GM18499 (cell line): Measurements from ENCODE around the gene RASSF3.
"Not testable (repeated sequence)": the region's sequence is repeated elsewhere in the genome, so short reads cannot be mapped to it uniquely, and the experiment has no call there.

Source experiments
- ATAC-seq: cut with Tn5 transposase; IDR thresholded peaks from one replicate; pipeline ENCODE4 v1.9.1; 2021; ENCODE audit warnings: moderate number of reproducible peaks; ENCODE audit not compliant: insufficient read depth, unreplicated experiment

RASSF3 gene

DNA sequence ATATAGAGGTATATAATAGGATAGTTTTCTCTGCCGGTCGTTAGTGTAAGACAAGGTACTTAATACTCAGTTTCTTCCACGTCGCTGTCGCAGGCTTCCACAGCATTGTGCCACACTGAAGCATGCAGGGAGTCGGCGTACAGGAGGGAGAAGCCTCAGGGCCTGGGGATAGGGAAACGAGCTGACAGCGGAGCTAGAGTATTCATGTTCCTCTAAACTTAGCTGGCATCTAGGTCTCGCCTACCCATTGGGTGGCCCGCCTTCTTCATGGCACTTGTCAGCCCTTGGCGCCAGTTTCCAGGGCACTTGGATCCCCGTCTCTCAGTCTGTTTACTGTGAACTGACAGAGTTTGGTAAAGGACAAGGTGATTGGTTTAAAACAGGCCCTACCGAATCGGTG is 75.3 kb downstream of the RASSF3 start:
- no peak for ATAC-seq

DNA sequence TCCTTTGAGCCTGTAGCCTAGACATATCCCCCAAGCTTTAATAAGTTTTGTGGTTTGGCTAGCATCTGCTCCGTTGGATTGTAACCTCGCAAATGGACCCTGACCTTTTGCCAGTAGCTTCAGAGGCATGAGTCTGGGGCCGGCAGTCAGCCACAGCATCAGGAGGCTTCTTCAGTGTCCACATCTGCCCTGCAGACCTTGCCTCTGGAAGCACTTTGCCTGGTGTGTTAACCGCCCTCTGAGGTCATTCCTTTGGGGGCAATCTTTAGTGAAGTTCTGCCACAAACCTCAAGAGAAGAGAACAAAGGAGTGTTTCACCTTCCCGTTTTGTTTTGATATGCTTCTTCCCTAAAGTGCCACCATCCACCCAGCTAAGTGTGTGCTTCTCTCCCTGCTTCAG is 77.5 kb downstream of the RASSF3 start:
- ATAC-seq = no peak

GRCh38 chr12:64688219-64688618 is 77.9 kb downstream of the RASSF3 start:
- no peak for ATAC-seq

DNA sequence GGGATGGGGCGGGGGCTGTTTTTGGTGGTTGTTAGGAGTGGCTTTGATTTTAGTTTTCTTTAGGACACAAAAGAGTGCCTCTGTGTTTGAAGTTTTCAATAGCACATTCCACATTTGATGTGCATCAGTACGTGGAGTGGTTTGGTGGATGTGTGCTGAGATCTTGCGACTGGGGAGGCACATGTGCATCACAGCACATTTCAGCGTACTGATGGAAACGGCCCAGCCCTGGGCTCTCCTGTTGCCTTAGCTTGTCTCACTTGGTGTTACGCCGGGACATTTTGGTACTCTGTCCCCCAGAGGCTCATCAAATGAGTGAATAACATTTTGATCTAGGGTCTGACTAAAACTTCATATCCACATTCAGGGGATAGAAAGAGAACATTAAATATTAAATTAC is 78.4 kb downstream of the RASSF3 start:
- ATAC-seq = no peak

DNA sequence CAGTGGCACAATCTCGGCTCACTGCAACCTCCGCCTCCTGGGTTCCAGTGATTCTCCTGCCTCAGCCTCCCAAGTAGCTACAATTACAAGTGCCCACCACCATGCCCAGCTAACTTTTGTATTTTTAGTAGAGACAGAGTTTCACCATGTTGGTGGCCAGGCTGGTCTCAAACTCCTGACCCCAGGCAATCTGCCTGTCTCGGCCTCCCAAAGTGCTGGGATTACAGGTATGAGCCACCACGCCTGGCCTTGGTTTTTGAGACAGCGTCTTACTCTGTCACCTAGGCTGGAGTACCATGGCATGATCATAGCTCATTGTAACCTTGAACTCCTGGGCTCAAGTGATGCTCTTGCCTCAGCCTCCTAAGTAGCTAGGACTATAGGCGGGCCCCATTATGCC is 79.9 kb downstream of the RASSF3 start:
- not testable (repeated sequence) for ATAC-seq

DNA sequence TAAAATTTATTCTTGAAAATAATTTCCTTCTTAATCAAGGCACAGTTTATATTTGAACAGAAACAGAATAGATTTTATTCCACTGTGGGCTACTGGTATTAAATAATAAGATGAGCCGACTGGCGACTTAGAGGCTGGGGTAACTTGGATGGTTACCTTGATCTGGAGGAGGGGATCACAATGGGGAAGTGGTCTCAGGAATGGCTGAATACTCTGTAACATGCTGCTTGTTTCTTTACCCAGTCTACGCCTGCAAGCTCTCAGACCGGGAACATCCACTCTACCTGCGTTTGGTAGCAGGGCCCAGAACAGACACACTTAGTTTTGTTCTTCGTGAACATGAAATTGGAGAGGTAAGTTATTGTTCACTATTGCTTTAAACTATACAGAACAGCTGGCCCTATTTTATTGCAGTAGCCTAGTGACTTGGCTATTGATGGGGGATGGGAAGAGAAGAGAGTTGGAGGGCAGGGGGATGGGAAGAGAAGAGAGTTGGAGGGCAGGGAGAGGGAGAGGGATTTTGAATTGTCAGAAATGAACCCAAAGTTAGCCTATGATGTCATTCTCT is 81.0 kb downstream of the RASSF3 start:
- no peak for ATAC-seq

DNA sequence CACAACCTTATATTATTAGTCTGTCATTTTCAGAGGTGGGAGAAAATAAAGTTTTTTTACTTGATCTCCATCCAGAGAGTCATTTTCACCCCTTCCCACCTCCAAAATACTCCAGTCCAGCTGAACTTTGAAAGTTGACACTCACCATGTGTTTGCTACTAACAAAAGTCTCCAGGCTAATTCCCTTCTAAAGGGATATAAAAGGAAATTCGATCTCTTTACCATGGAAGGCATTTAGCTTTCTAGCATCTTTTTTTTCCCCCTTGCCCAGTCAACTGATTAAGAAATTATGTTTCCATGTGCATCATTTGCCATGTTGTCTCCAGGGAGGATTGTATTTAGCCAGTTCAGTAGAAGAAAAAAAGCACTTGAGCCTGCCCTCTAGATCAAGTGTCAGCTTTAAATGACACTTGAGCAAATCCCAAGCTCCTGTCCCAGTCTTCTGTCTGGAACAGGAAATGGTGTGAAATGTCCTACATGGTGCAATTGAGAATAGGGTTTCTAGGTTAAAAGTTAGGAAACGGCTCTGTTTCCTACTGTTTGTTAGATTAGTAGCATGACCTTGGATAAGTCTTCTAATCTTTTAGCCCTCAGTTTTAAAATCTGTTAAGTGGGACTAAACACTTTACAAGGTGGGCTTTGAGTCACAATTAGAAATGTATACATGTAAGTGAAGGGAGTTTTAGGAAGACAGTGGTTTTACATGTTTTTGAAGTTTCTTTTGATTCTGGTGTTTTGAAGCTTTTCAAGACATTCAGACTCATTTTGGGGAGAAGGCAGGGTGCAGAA is 81.7 kb downstream of the RASSF3 start:
- no peak for ATAC-seq

DNA sequence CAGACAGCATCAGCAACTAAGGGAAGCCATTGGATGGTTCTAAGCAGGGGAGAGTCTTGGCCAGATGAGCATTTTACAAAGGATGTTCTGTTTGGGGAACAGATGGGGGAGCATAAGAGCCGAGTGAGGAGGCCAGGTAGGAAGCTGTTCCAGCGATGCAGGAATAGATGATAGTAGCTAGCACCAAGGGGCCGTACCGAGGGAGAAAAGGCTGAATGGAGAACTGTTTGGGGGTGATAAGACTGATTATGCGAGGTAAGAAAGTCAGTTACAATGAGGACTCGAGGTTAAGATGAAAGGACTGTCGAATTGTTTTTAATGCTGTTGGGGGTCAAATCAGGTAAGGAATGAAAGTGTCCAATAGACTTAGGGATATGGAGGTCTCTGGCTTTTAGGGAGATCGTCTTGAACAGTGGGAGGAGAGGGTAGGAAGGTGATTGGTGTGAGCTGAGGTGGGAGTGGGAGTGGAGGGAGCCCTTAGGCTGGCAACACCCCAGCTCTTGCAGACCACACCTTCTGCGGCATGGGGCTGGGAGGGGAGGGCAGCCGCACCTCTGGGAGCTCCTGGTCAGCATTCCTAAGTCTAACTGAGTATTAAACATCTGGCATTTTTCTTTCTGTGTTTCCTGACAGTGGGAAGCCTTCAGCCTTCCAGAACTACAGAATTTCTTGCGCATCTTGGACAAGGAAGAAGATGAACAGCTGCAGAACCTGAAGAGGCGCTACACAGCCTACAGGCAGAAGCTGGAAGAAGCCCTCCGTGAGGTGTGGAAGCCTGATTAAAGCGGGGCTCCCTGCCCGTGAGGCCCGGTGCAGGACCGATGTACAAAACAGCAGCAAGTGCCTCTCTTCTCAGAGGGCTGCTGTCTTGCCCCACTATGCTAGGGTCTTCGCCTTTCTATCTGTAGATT is 84.1 kb downstream of the RASSF3 start:
- ATAC-seq = no peak

DNA sequence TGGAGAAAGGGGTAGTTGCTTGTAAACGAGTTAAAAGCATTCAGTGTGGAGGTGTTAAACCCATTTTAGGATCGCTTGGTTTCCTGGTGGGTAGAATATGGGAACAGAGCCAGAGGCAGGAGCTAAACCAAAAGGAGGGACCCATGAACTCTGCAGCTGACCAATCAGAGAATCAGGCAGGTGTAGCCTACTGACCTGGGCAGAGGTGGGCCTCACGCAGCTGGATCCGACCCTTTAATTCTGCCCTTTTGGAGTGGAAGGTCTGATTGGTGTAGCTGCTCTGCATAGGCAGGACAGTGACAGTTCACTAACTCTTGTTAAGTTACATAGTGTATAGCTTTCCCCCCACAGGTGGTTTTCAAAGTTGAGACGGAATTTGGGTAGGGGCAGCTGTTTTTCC is 85.3 kb downstream of the RASSF3 start:
- ATAC-seq = no peak

DNA sequence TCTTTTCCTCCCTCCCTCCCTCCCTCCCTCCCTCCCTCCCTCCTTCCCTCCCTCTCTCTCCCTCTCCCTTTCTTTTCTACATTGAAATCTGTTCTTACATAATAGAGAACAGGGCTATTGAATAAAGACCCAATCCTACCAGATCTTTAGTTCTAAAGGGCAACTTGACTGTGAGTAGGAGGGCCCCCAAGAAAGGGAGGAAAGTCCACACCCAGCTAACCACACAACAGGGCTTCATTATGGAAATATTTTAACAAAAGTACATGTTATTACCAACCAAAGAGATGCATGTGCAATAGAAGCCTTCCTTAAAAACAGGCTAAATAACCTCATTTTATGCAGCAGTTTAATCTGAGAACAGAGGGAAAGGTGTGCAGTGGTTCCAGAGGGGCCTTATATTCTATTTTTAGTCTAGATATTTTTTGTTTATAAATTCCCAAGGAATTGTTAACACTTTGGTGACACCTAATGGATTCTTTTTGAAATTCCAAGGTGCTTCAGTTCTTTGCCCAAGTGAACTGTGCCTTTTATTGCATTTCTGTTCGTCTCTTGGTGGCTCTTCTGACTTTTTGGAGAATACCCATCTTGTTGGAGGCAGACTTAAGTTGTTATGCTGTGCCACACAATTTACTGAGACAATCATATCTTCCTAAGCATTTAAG is 85.9 kb downstream of the RASSF3 start:
- no peak for ATAC-seq

GRCh38 chr12:64699504-64700115 is 89.3 kb downstream of the RASSF3 start:
- no peak for ATAC-seq

DNA sequence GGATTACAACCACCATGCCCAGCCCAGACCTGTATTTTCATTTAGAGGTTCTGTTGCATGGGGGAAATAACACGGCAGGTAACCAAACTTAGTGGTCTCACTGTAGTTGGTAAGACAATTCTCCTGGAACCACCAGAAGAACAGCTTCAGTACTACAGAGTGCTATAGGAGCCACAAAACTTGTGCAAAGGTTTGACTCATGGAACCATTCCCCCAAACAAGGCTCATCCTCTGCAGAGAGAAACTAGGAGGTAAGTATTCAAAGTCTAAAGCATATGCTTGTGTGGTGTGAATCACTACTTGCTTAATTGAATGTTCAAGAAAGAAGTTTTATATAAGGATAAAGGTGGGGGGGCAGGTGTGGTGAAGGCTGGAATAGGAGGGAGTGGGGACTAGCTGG is 90.2 kb downstream of the RASSF3 start:
- ATAC-seq = no peak

DNA sequence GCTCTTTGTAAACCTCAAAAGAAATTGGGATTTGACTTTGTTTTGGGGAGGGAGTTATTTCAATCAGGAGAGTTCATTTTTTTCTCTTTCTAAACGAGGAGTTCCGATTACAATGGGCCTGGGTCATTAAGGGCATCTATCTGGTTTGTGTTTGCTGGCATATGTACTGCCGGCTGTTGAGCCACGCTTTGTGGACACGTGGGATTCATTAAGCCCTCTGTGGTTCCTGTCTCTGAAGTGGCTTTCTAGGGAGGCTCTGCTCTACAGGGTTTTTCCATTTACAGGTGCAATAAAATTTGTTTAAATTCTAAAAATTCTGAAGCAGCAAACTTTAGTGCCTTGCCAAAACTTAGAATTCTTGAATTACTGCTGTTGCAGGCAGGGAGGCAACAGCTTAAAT is 91.0 kb downstream of the RASSF3 start:
- ATAC-seq = no peak

GRCh38 chr12:64706306-64706705 is 96.0 kb downstream of the RASSF3 start:
- no peak for ATAC-seq

DNA sequence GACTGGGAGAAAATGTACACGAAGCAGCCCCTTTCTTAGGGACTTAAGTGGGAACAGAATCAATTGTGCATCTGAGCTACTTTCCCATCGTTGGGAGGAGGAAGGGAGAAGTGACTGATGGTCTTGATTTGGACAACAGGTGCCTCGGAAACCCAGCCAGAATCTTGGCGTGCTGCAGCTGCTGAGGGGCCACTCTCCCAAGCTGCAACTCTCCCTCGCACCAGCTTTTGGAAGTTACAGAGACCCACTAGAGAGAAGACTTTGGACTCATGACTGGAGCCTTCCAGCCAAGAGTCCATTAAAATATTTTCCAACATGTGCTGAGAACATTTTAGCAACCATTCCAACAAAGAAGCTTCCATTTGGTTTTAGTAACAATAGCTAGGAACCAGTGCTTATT is 96.6 kb downstream of the RASSF3 start:
- ATAC-seq = no peak

DNA sequence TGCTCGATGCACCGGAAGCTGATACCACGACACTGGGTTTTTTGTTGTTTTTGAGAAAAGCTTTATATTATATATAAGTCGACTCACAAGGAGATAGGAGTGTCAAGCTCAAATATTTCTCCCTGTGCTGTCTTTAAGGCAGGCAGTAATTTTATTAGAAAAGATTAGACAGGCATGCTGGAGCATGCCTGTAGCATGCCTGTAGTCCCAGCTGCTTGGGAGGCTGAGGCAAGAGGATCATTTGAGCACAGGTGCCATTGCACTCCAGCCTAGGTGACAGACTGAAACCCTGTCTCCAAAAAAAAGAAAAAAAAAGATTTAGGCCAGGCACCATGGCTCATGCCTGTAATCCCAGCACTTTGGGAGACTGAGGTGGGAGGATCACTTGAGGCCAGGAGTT is 97.1 kb downstream of the RASSF3 start:
- no peak for ATAC-seq

GRCh38 chr12:64707926-64708325 is 97.6 kb downstream of the RASSF3 start:
- ATAC-seq = no peak

GRCh38 chr12:64709429-64709828 is 99.1 kb downstream of the RASSF3 start:
- ATAC-seq = no peak

- no peak for ATAC-seq
Observed at GRCh38 chr12:64713376-64713775, 103.1 kb downstream of the RASSF3 start.

DNA sequence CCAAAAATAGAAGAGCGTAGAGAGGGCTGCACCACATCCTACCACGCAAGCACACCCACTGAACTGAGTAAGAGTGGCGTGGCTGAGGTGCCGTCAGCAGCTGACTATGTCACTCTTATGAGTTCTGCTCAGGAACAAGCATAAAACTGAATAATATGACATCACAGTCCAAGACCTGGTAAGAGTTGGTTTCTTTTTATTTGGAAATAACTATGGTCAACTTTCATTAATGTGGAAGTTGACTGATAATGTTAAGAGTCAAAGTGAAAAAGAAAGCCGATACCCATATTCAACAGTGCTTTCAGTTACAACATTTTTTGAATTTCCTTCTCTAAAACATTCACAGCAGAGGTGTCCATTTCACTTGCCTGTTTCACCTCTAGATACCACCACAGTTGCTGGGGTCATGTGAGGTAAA is 104.3 kb downstream of the RASSF3 start:
- no peak for ATAC-seq
